Measurements from ENCODE around the gene CDC42EP5.

The CDC42EP5 gene

DNA sequence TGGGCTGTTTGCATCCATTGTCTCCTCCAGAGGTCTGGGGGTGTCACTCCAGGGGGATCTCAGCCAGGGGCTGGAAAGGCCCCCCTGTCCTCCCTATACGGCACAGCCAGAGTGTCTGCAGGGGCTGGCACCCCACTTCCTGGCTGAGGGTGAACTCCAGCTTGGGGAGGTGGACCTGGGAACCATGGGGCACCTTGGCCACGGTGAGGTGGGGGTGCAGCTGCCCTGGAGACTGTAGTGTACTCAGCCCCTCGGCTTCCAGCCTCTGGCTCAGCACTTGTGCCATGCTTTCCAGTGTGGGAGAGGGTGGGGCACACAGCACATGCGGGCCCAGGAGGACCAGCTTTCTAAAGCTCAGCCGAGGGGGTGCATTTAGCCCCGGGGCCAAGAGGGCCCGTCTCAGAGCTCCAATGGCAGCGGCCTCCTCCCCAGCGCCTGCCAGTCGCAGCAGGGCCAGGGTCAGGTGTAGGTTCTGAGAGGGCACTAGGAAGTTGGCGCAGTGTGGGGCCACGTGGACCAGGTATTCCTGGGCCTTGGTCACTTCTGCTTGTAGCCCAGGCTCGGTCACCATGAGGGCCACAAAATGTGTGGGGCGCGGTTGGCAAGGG is 10.9 kb downstream of the CDC42EP5 start:
- no peak for DNase-seq (ENCODE audit: low read depth)

- no peak for DNase-seq (ENCODE audit: low read depth)
Measured at GRCh38 chr19:54461613-54462012, 11.5 kb downstream of the CDC42EP5 start.

DNA sequence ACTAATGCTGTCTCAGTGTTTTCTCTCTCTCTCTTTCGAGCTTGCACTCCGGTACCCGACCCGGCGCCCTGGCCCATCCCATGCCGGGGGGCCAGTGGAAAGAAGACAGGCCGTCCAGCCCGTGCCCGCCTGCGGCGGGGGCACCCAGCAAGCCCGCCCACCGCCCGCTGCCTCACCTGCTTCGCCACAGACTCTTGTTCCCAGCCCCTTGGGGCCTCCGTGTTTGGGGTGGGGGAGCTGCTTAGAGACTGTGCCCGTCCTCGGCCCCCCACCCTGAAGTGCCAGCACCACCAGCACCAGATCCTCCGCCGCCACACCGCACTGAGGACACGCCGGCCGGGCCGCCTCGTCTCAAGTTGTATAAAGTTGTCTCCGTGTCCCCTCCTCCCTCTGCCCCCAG is 11.9 kb downstream of the CDC42EP5 start:
- DNase-seq (ENCODE audit: low read depth): no peak

DNA sequence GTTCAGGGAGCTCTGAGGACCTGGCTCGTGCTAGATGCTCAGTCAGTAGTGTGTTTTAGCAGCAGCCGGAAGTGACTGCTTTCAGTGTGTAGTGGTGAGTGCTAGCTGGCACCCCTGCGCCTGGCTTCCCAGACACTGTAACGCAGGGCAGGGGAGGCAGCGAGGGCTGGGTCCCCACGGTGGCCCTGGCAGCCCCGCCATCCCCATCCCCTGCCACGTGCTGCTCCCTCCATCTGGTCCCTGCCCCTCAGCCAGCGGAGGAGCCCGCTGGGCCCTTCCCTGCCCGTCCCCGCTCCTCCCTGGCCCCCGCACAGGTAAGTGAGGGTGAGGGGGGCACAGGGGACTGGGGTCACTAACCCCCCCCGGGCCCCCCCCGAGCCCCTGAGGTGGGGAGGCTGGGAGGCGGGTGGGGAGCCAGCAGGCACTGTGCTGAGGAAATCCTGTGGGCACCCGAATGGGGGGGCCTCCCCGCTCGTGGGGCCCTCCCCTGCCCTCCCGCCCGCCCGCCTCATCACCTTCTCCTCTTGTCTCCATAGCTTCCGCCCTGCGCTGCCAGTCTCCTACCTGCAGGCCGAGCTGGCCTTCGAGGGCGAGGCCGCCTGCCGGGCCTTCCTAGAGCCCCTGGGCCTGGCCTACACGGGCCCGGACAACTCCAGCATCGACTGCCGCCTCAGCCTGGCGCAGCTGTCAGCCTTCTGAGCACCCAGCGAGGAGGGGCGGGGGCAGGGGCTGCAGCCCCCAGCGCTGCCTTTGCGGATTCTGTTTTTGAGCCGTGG is 12.7 kb downstream of the CDC42EP5 start:
- DNase-seq (ENCODE audit: low read depth): no peak

GRCh38 chr19:54459282-54460229 is 13.5 kb downstream of the CDC42EP5 start:
- no peak for DNase-seq (ENCODE audit: low read depth)

GRCh38 chr19:54458648-54459281 is 14.3 kb downstream of the CDC42EP5 start:
- DNase-seq (ENCODE audit: low read depth): no peak

DNA sequence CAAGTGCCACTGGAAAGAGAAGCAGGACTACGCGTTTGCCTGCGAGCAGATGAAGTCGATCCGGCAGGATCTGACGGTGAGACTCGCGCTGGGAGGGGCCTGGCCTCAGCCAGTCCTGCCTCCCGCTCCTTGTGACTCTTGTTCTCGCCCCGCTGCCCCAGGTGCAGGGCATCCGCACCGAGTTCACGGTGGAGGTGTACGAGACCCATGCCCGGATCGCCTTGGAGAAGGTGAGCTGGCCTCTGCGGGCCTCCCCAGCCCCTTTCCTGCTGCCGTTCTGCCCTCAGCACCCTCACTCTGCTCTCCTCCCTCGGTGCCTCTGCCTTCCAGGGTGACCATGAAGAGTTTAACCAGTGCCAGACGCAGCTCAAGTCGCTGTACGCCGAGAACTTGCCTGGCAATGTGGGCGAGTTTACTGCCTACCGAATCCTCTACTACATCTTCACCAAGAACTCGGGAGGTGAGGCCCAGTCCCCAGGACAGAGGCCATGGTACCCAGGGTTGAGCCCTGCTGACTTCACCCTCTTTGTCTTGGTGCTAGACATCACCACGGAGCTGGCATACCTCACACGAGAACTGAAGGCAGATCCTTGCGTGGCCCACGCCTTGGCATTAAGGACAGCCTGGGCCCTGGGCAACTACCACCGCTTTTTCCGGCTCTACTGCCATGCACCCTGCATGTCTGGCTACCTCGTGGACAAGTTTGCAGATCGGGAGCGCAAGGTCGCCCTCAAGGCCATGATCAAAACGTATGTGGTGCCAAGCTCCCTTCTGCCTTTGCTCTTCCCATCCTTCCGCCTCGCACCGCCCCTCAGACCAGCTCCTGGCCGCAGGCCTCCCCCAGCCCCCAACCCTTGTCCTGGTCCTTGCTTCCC is 15.1 kb downstream of the CDC42EP5 start:
- DNase-seq (ENCODE audit: low read depth): no peak

DNA sequence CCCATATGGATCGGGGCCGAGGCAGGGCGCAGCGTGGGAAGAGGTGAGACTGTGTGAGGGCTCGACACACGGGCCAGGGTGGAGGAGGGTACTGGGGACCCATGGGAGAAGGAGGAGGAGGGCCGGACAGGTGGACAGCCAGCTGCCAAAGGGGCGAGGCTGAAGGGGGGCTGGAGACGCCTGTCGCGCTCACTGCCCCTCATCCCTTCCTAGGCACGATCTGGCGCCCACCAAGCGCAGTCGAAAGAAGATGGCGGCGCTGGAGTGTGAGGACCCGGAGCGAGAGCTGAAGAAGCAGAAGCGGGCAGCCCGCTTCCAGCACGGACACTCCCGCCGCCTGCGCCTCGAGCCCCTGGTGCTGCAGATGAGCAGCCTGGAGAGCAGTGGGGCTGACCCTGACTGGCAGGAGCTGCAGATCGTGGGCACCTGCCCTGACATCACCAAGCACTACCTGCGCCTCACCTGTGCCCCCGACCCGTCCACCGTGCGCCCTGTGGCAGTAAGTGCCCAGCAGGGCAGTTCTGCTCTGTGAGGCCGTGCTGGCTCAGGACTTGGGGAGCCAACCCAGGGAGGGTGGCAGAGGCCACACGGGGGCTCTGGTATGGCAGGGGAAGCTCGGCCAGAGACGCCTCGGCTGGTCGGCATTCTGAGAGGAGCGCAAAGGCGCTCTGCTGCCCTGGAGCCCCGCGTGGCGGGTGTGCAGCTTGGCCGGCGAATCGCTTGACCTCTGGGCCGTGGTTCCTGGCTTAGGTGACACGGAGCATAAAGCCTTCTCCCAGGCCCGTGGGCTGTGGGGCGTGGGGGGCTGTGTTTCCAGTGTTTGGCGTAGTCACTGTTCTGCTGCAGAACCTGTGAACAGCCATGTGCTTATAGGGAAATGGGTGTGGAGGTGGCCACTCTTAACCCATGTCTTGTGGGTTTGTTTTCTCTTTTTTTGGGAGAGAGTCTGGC is 16.4 kb downstream of the CDC42EP5 start:
- no peak for DNase-seq (ENCODE audit: low read depth)

GRCh38 chr19:54455786-54456422 is 17.2 kb downstream of the CDC42EP5 start:
- no peak for DNase-seq (ENCODE audit: low read depth)

GRCh38 chr19:54454781-54455675 is 18.1 kb downstream of the CDC42EP5 start:
- DNase-seq (ENCODE audit: low read depth): no peak

DNA sequence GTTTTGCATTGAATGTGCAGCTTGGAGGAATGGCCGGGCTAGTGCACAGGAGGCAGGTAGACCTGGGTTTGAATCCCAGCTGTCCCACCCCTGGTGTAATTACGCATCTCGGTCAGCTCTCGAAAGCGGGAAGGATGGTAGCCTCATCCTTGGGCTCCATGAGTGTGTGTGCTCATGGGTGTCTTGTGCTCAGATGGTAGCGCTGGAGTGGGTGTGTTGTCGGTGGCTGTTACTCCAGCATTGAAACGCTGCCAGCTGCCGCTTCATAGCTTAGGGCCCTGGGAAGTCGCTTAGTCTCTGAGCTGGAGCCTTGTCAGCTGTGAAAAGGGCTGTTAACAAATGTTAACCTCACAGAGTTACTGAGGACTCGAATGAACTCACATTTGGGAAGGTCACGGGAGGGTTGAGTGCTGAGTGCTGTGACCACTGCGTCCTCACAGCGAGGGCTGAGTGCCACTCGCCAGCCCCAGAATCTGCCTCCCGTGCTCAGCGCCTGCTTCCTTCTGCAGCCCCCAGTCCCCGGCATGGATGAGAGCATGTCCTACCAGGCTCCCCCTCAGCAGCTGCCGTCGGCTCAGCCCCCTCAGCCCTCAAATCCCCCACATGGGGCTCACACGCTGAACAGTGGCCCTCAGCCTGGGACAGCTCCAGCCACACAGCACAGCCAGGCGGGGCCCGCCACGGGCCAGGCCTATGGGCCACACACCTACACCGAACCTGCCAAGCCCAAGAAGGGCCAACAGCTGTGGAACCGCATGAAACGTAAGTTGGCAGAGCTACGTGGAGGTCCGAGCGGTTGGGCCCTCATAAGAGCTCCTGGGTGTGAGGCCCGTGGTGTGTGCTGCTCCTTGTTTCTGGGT is 18.9 kb downstream of the CDC42EP5 start:
- no peak for DNase-seq (ENCODE audit: low read depth)

DNA sequence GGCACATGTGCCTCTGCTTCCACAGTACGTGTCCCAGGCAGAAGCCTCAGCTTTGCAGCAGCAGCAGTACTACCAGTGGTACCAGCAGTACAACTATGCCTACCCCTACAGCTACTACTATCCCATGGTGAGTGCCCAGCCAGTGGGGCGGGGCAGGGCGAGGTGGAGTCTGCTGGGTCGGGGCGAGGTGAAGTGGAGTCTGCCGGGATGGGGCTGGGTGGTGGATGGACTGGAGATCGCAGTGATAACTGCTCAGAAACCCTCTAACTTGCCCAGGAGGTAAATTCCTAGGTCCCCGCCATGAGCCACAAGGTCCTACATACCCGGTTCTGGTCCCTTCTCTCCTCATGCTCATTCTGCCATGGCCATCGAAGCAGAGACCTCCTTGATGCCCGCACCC is 20.5 kb downstream of the CDC42EP5 start:
- no peak for DNase-seq (ENCODE audit: low read depth)

GRCh38 chr19:54451997-54452396 is 21.1 kb downstream of the CDC42EP5 start:
- DNase-seq (ENCODE audit: low read depth): no peak

GRCh38 chr19:54451331-54451871 is 21.7 kb downstream of the CDC42EP5 start:
- no peak for DNase-seq (ENCODE audit: low read depth)

- no peak for DNase-seq (ENCODE audit: low read depth)
Measured at GRCh38 chr19:54449701-54450069, 23.4 kb downstream of the CDC42EP5 start.

DNA sequence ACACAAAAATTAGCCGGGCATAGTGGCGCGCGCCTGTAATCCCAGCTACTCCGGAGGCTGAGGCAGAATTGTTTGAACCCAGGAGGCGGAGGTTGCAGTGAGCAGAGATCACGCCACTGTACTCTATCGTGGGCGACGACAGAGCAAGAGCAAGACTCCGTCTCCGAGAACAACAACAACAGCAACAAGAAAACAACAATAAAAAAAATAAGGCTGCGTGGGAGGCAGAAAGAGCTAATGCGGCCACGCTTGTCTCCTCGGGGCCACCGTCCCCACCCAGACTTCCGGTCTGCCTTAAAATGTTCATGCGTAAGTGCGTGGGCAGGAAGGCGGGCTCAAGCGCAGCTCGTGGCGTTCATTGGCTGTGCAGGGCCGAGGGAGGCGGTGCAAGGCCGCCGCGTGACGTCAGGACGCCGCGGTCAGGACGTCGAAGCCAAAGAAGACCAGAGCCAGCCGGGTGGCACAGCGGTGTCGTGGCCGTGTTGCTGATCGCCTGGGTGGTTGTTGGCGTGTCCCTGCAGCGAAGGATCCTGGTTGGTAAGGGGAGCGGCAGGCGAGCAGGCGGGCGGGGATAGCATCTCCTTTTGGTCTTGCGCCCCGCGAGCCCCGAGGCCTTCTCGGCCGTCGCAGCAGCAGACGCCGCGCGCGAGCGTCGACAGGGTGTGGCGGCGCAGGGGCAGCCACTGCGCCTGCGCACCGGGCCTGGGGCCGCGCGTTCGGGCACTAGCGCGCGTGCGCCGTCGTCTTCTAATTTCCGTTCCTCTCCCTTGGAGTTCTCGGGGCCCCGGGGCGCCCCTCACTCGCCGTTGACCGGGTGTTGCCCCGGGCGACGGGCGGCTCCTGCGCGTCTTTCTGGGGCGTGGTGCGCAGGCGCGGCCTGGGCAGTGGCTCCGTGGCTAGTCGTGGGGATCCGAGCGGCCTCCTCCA is 24.1 kb downstream of the CDC42EP5 start, which contains the start of gene LENG8:
Gene LENG8, plus strand, starts transcription at position 426 of the 927 bp plus-strand sequence. CDS start 2,146 bp downstream, outside the sequence.
- peak; percentile 95 for DNase-seq (ENCODE audit: low read depth)

Measured in activated T-cell treated with anti-CD3 and anti-CD28 coated beads for 48 hours (primary cell).